ENCODE measurements around the gene KCNQ1OT1. TPM values are rescaled to one million over a fixed set of nuclear protein-coding genes. Genes with fewer than 3 reads are reported as not detected.

KCNQ1OT1 gene
- polyA plus RNA-seq, 1 of the 3 experiments (the other 2 are of a cell fraction), result 0.03 TPM

- Histone ChIP-seq H3F3A (replicated peaks; ENCODE audit: insufficient read depth) (no peaks in the 10 kb centered on the region), H3K36me3 (replicated peaks in 1 of 2; ENCODE audit: control insufficient read depth in 1 of 2, insufficient read depth in 2 of 2, low read length in 1 of 2) (no peaks in the 10 kb centered on the region), H3K4me1 (ENCODE audit: control insufficient read depth in 1 of 2, insufficient read depth in 2 of 2, low read depth in 1 of 2, low read length in 1 of 2) (peaks cover 0 to 33% of the 10 kb centered on the region in 2 experiments; a peak in 1 of 4 replicates), H3K27me3 (ENCODE audit: insufficient read depth) (no peaks in the 10 kb centered on the region), H3K9me3 (no peaks in the 10 kb centered on the region), H3K4me3 (ENCODE audit: low read depth in 2 of 2, low read length in 1 of 2) (no peak overlapping the region), H3K9me2 (no peaks in the 10 kb centered on the region), H4K20me1 (ENCODE audit: insufficient read depth) (no peaks in the 10 kb centered on the region), H3K27ac (ENCODE audit: low read depth in 2 of 2, low read length in 1 of 2) (no peak overlapping the region), H3K79me2 (ENCODE audit: insufficient read depth) (no peaks in the 10 kb centered on the region), H2AFZ (ENCODE audit: low read depth) (no peak overlapping the region), H3K9ac (no peak overlapping the region), H3K4me2 (no peak overlapping the region)
- no peak for DNase-seq
- CTCF ChIA-PET, result interaction anchor here (0.7 kb wide), 1 partner anchor 164 kb away, joined by 3 read pairs; no protein-coding TSS in a partner anchor
- TF ChIP-seq FOXM1 (IDR thresholded peaks at IDR 0.05; ENCODE audit: low read depth), result no peak
- no peak for TF ChIP-seq PBX3 (IDR thresholded peaks at IDR 0.05)
- no peak for TF ChIP-seq ELF1 (IDR thresholded peaks at IDR 0.05)
- no peak for TF ChIP-seq FOSL2 (IDR thresholded peaks at IDR 0.05; ENCODE audit: borderline replicate concordance, low read depth)
- TF ChIP-seq SMC3 (IDR thresholded peaks at IDR 0.05; ENCODE audit: low read depth, low read length), result no peak
- no peak for TF ChIP-seq MXI1 (IDR thresholded peaks at IDR 0.05; ENCODE audit: low read depth, low read length)
- TF ChIP-seq RAD21 (IDR thresholded peaks at IDR 0.05; ENCODE audit: low read length), result no peak
- no peak for TF ChIP-seq SIN3A (IDR thresholded peaks at IDR 0.05; ENCODE audit: borderline replicate concordance, low read depth, low read length)
- no peak for TF ChIP-seq TEAD4 (IDR thresholded peaks at IDR 0.05; ENCODE audit: borderline replicate concordance, insufficient read depth)
- no peak for TF ChIP-seq GATA2 (CRISPR knock-in tag; IDR thresholded peaks at IDR 0.05)
- TF ChIP-seq IRF3 (IDR thresholded peaks at IDR 0.05; ENCODE audit: low read depth, low read length), result no peak
- POLR2A ChIA-PET, result interaction anchor here (1.0 to 1.3 kb wide), 2 partner anchors 39 to 41 kb away, joined by 3 to 4 read pairs; partner anchors contain the start of gene KCNQ1OT1
- 84% methylated on average over 12 of the region's 17 CpGs for WGBS (ENCODE audit: low lambda C conversion rate)
These were observed 40.6 kb upstream of the KCNQ1OT1 start for GRCh38 chr11:2740275-2740940.

- no peaks in the 10 kb centered on the region for H3K79me2 ChIP-seq (ENCODE audit: insufficient read depth)
- WGBS (ENCODE audit: low lambda C conversion rate), result 84% methylated on average over 5 of the region's 18 CpGs
- TF ChIP-seq EP300 (IDR thresholded peaks at IDR 0.05; ENCODE audit: borderline replicate concordance in 1 of 2, low read depth in 1 of 2, low read length in 1 of 2) (no peak), RXRA (IDR thresholded peaks at IDR 0.05; ENCODE audit: borderline replicate concordance, low read depth) (no peak), EZH2phosphoT487 (IDR thresholded peaks at IDR 0.05; ENCODE audit: borderline replicate concordance, low read depth) (no peak), RFX5 (IDR thresholded peaks at IDR 0.05; ENCODE audit: low read length) (no peak), NFIC (IDR thresholded peaks at IDR 0.05; ENCODE audit: borderline replicate concordance) (no peak), CTCF (IDR thresholded peaks at IDR 0.05) (no peak), FOXJ3 (CRISPR knock-in tag; IDR thresholded peaks at IDR 0.05) (no peak)
- no peaks in the 10 kb centered on the region for H3F3A ChIP-seq (replicated peaks; ENCODE audit: insufficient read depth)
- CTCF ChIA-PET, result no interaction called here
- no peak overlapping the region for H3K27ac ChIP-seq (ENCODE audit: low read depth in 2 of 2, low read length in 1 of 2)
- no peak overlapping the region for H3K9ac ChIP-seq
- no peak overlapping the region for H3K4me2 ChIP-seq
- H3K4me3 ChIP-seq (ENCODE audit: low read depth in 2 of 2, low read length in 1 of 2), result no peak overlapping the region
- no peak overlapping the region for H2AFZ ChIP-seq (ENCODE audit: low read depth)
- DNase-seq, result no peak
- peaks cover 0 to 39% of the 10 kb centered on the region in 2 experiments; a peak in 1 of 4 replicates for H3K4me1 ChIP-seq (ENCODE audit: control insufficient read depth in 1 of 2, insufficient read depth in 2 of 2, low read depth in 1 of 2, low read length in 1 of 2)
- H3K36me3 ChIP-seq (replicated peaks in 1 of 2; ENCODE audit: control insufficient read depth in 1 of 2, insufficient read depth in 2 of 2, low read length in 1 of 2), result no peaks in the 10 kb centered on the region
- POLR2A ChIA-PET, result no interaction called here
- no peaks in the 10 kb centered on the region for H3K9me2 ChIP-seq
- H4K20me1 ChIP-seq (ENCODE audit: insufficient read depth), result no peaks in the 10 kb centered on the region
- H3K27me3 ChIP-seq (ENCODE audit: insufficient read depth), result no peaks in the 10 kb centered on the region
- no peaks in the 10 kb centered on the region for H3K9me3 ChIP-seq
These were observed 39.9 kb upstream of the KCNQ1OT1 start for GRCh38 chr11:2739531-2740274.

All from SK-N-SH (cell line).